WTC11 (cell line): ENCODE data around the gene GPR135. TPM values are rescaled to one million over a fixed set of nuclear protein-coding genes. Genes with fewer than 3 reads are reported as not detected.

ENCODE experiments used
- ATF1 ChIP-seq: sonication (generic); formaldehyde crosslinking; IDR thresholded peaks from 2 replicates; pipeline ENCODE4 v1.8.1; 2023; ENCODE audit warnings: mild to moderate bottlenecking, moderate library complexity, missing genetic modification reagents
- CBFB ChIP-seq: sonication (generic); formaldehyde crosslinking; IDR thresholded peaks from 2 replicates; pipeline ENCODE4 v1.8.1; 2022; ENCODE audit warnings: mild to moderate bottlenecking, low read depth, missing genetic modification reagents
- CREB1 ChIP-seq: sonication (generic); formaldehyde crosslinking; IDR thresholded peaks from 2 replicates; pipeline ENCODE4 v1.8.0; 2023; ENCODE audit warnings: mild to moderate bottlenecking, missing genetic modification reagents
- EMX1 ChIP-seq: fragments of 250-450 bp; sonication (Bioruptor Pico); IDR thresholded peaks from 2 replicates; pipeline ENCODE4 v1.8.0; 2021; ENCODE audit warnings: mild to moderate bottlenecking
- FOXJ3 ChIP-seq: sonication (generic); formaldehyde crosslinking; IDR thresholded peaks from 2 replicates; pipeline ENCODE4 v1.9.0; 2021; ENCODE audit warnings: missing genetic modification reagents, mild to moderate bottlenecking, borderline replicate concordance
- GTF2I ChIP-seq: fragments of 250-450 bp; sonication (Bioruptor Pico); conservative IDR thresholded peaks from 2 replicates; pipeline ENCODE4 v1.4.0; 2021; ENCODE audit warnings: mild to moderate bottlenecking
- IRF2 ChIP-seq: sonication (generic); formaldehyde crosslinking; IDR thresholded peaks from 2 replicates; pipeline ENCODE4 v1.8.0; 2022; ENCODE audit warnings: low read depth, missing genetic modification reagents, borderline replicate concordance
- JAZF1 ChIP-seq: fragments of 250-450 bp; sonication (Bioruptor Pico); IDR thresholded peaks from 2 replicates; pipeline ENCODE4 v1.9.0; 2021; ENCODE audit warnings: moderate library complexity, mild to moderate bottlenecking, inconsistent platforms
- MXD4 ChIP-seq: fragments of 250-450 bp; sonication (Bioruptor Pico); IDR thresholded peaks from 2 replicates; pipeline ENCODE4 v1.8.0; 2021; ENCODE audit warnings: mild to moderate bottlenecking, moderate library complexity, borderline replicate concordance
- NFATC4 ChIP-seq: fragments of 250-450 bp; sonication (Bioruptor Pico); IDR thresholded peaks from 2 replicates; pipeline ENCODE4 v1.9.0; 2021; ENCODE audit warnings: mild to moderate bottlenecking
- TEAD1 ChIP-seq: sonication (generic); formaldehyde crosslinking; IDR thresholded peaks from 2 replicates; pipeline ENCODE4 v1.8.0; 2022; ENCODE audit warnings: mild to moderate bottlenecking, missing genetic modification reagents
- TP53 ChIP-seq: sonication (generic); formaldehyde crosslinking; IDR thresholded peaks from 2 replicates; pipeline ENCODE4 v1.8.1; 2023; ENCODE audit warnings: mild to moderate bottlenecking, missing genetic modification reagents
- ZNF138 ChIP-seq: sonication (generic); formaldehyde crosslinking; conservative IDR thresholded peaks from 2 replicates; pipeline ENCODE4 v1.8.1; 2022; ENCODE audit warnings: mild to moderate bottlenecking, moderate library complexity, missing genetic modification reagents
- ZNF219 ChIP-seq: sonication (generic); formaldehyde crosslinking; IDR thresholded peaks from 2 replicates; pipeline ENCODE4 v1.8.0; 2023; ENCODE audit warnings: missing genetic modification reagents, mild to moderate bottlenecking, borderline replicate concordance
- total RNA-seq: library from RNA; stranded (reverse); gene quantifications from 3 replicates; pipeline ENCODE4 v1.2.3, GENCODE V29; 2021
- TF ChIP-seq, protein P1 (sequence below): fragments of 200-600 bp; IDR thresholded peaks from 2 replicates; pipeline ENCODE4 v1.8.0; 2022; ENCODE audit warnings: antibody characterized with exemption
- TF ChIP-seq, protein P2 (sequence below): sonication (generic); formaldehyde crosslinking; IDR thresholded peaks from 2 replicates; pipeline ENCODE4 v1.8.0; 2022; ENCODE audit warnings: mild to moderate bottlenecking, missing genetic modification reagents
- TF ChIP-seq, protein P3 (sequence below): fragments of 250-450 bp; sonication (Bioruptor Pico); IDR thresholded peaks from 2 replicates; pipeline ENCODE4 v1.9.0; 2021; ENCODE audit warnings: mild to moderate bottlenecking, borderline replicate concordance
- TF ChIP-seq, protein P4 (sequence below): sonication (generic); formaldehyde crosslinking; IDR thresholded peaks from 2 replicates; pipeline ENCODE4 v1.8.1; 2023; ENCODE audit warnings: mild to moderate bottlenecking, missing genetic modification reagents
- TF ChIP-seq, protein P5 (sequence below): sonication (generic); formaldehyde crosslinking; IDR thresholded peaks from 2 replicates; pipeline ENCODE4 v1.8.1; 2023; ENCODE audit warnings: mild to moderate bottlenecking, missing genetic modification reagents, moderate library complexity
- TF ChIP-seq, protein P6 (sequence below): sonication (generic); formaldehyde crosslinking; IDR thresholded peaks from 2 replicates; pipeline ENCODE4 v1.8.1; 2023; ENCODE audit warnings: mild to moderate bottlenecking, missing genetic modification reagents, borderline replicate concordance
- TF ChIP-seq, protein P7 (sequence below): fragments of 250-450 bp; sonication (Bioruptor Pico); IDR thresholded peaks from 2 replicates; pipeline ENCODE4 v1.9.0; 2021; ENCODE audit warnings: moderate library complexity, mild to moderate bottlenecking, inconsistent platforms, borderline replicate concordance
- TF ChIP-seq, protein P8 (sequence below): fragments of 250-450 bp; sonication (Bioruptor Pico); IDR thresholded peaks from 2 replicates; pipeline ENCODE4 v1.8.0; 2021; ENCODE audit warnings: mild to moderate bottlenecking
- TF ChIP-seq, protein P9 (sequence below): sonication (generic); formaldehyde crosslinking; IDR thresholded peaks from 2 replicates; pipeline ENCODE4 v1.8.1; 2022; ENCODE audit warnings: low read depth, missing genetic modification reagents, borderline replicate concordance

GPR135 gene
- total RNA-seq, 1 experiment from 2014 or later: 1.7 TPM

DNA sequence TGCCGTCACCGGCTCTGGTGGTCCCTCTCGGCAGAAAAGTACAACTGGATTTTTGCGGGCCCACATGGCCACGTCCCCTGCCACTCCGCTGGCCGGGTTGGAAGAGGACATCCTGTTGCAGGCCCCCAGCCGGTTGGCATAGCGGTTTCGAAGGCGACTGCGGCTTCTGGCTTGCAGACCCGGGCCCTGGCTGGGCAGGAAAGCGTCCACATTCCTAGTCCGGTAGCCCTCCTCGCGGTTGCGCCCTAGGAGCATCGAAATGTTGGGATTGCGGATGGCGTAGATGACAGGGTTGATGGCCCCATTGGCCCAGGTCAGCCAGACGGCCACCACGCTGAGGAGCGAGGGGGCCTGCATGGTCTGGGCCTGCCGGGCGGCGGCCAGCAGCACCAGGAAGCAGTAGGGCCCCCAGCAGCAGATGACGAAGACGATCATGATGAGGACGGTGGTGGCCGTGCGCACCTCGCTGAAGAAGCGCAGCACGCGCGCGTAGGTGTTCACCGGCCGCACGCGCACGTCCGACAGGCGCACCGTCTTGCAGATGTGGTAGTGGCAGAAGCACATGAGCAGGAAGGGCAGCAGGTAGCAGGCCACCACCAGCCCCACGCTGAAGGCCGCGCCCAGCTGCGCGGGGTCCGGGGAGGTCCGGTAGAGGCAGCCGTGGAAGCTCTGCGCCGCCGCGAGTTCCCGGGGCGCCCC is 1.2 kb downstream of the GPR135 start (continued):
- TF ChIP-seq, protein P1, sequence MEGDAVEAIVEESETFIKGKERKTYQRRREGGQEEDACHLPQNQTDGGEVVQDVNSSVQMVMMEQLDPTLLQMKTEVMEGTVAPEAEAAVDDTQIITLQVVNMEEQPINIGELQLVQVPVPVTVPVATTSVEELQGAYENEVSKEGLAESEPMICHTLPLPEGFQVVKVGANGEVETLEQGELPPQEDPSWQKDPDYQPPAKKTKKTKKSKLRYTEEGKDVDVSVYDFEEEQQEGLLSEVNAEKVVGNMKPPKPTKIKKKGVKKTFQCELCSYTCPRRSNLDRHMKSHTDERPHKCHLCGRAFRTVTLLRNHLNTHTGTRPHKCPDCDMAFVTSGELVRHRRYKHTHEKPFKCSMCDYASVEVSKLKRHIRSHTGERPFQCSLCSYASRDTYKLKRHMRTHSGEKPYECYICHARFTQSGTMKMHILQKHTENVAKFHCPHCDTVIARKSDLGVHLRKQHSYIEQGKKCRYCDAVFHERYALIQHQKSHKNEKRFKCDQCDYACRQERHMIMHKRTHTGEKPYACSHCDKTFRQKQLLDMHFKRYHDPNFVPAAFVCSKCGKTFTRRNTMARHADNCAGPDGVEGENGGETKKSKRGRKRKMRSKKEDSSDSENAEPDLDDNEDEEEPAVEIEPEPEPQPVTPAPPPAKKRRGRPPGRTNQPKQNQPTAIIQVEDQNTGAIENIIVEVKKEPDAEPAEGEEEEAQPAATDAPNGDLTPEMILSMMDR: no peak
- TF ChIP-seq IRF2 (CRISPR knock-in tag) (no peak), FOXJ3 (CRISPR knock-in tag) (no peak), TP53 (no peak), ATF1 (CRISPR knock-in tag) (no peak), CREB1 (CRISPR knock-in tag) (no peak), JAZF1 (CRISPR knock-in tag) (no peak), MXD4 (CRISPR knock-in tag) (no peak), NFATC4 (CRISPR knock-in tag) (no peak), CBFB (no peak), GTF2I (CRISPR knock-in tag) (no peak), TEAD1 (CRISPR knock-in tag) (peak; percentile 48; the same call in 1 of the 2 replicates), ZNF219 (CRISPR knock-in tag) (no peak), EMX1 (CRISPR knock-in tag) (no peak), ZNF138 (CRISPR knock-in tag) (no peak)
- TF ChIP-seq, protein P2, sequence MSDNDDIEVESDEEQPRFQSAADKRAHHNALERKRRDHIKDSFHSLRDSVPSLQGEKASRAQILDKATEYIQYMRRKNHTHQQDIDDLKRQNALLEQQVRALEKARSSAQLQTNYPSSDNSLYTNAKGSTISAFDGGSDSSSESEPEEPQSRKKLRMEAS (CRISPR knock-in tag): peak; percentile 88
- TF ChIP-seq, protein P3, sequence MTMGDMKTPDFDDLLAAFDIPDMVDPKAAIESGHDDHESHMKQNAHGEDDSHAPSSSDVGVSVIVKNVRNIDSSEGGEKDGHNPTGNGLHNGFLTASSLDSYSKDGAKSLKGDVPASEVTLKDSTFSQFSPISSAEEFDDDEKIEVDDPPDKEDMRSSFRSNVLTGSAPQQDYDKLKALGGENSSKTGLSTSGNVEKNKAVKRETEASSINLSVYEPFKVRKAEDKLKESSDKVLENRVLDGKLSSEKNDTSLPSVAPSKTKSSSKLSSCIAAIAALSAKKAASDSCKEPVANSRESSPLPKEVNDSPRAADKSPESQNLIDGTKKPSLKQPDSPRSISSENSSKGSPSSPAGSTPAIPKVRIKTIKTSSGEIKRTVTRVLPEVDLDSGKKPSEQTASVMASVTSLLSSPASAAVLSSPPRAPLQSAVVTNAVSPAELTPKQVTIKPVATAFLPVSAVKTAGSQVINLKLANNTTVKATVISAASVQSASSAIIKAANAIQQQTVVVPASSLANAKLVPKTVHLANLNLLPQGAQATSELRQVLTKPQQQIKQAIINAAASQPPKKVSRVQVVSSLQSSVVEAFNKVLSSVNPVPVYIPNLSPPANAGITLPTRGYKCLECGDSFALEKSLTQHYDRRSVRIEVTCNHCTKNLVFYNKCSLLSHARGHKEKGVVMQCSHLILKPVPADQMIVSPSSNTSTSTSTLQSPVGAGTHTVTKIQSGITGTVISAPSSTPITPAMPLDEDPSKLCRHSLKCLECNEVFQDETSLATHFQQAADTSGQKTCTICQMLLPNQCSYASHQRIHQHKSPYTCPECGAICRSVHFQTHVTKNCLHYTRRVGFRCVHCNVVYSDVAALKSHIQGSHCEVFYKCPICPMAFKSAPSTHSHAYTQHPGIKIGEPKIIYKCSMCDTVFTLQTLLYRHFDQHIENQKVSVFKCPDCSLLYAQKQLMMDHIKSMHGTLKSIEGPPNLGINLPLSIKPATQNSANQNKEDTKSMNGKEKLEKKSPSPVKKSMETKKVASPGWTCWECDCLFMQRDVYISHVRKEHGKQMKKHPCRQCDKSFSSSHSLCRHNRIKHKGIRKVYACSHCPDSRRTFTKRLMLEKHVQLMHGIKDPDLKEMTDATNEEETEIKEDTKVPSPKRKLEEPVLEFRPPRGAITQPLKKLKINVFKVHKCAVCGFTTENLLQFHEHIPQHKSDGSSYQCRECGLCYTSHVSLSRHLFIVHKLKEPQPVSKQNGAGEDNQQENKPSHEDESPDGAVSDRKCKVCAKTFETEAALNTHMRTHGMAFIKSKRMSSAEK: no peak
- TF ChIP-seq, protein P4, sequence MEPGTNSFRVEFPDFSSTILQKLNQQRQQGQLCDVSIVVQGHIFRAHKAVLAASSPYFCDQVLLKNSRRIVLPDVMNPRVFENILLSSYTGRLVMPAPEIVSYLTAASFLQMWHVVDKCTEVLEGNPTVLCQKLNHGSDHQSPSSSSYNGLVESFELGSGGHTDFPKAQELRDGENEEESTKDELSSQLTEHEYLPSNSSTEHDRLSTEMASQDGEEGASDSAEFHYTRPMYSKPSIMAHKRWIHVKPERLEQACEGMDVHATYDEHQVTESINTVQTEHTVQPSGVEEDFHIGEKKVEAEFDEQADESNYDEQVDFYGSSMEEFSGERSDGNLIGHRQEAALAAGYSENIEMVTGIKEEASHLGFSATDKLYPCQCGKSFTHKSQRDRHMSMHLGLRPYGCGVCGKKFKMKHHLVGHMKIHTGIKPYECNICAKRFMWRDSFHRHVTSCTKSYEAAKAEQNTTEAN: peak; percentile 85; the same call in 1 of the 2 replicates
- TF ChIP-seq, protein P5, sequence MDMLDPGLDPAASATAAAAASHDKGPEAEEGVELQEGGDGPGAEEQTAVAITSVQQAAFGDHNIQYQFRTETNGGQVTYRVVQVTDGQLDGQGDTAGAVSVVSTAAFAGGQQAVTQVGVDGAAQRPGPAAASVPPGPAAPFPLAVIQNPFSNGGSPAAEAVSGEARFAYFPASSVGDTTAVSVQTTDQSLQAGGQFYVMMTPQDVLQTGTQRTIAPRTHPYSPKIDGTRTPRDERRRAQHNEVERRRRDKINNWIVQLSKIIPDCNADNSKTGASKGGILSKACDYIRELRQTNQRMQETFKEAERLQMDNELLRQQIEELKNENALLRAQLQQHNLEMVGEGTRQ (CRISPR knock-in tag): no peak
- TF ChIP-seq, protein P6, sequence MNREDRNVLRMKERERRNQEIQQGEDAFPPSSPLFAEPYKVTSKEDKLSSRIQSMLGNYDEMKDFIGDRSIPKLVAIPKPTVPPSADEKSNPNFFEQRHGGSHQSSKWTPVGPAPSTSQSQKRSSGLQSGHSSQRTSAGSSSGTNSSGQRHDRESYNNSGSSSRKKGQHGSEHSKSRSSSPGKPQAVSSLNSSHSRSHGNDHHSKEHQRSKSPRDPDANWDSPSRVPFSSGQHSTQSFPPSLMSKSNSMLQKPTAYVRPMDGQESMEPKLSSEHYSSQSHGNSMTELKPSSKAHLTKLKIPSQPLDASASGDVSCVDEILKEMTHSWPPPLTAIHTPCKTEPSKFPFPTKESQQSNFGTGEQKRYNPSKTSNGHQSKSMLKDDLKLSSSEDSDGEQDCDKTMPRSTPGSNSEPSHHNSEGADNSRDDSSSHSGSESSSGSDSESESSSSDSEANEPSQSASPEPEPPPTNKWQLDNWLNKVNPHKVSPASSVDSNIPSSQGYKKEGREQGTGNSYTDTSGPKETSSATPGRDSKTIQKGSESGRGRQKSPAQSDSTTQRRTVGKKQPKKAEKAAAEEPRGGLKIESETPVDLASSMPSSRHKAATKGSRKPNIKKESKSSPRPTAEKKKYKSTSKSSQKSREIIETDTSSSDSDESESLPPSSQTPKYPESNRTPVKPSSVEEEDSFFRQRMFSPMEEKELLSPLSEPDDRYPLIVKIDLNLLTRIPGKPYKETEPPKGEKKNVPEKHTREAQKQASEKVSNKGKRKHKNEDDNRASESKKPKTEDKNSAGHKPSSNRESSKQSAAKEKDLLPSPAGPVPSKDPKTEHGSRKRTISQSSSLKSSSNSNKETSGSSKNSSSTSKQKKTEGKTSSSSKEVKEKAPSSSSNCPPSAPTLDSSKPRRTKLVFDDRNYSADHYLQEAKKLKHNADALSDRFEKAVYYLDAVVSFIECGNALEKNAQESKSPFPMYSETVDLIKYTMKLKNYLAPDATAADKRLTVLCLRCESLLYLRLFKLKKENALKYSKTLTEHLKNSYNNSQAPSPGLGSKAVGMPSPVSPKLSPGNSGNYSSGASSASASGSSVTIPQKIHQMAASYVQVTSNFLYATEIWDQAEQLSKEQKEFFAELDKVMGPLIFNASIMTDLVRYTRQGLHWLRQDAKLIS (CRISPR knock-in tag): no peak
- TF ChIP-seq, protein P7, sequence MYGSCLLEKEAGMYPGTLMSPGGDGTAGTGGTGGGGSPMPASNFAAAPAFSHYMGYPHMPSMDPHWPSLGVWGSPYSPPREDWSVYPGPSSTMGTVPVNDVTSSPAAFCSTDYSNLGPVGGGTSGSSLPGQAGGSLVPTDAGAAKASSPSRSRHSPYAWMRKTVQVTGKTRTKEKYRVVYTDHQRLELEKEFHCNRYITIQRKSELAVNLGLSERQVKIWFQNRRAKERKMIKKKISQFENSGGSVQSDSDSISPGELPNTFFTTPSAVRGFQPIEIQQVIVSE (CRISPR knock-in tag): no peak
- TF ChIP-seq, protein P8, sequence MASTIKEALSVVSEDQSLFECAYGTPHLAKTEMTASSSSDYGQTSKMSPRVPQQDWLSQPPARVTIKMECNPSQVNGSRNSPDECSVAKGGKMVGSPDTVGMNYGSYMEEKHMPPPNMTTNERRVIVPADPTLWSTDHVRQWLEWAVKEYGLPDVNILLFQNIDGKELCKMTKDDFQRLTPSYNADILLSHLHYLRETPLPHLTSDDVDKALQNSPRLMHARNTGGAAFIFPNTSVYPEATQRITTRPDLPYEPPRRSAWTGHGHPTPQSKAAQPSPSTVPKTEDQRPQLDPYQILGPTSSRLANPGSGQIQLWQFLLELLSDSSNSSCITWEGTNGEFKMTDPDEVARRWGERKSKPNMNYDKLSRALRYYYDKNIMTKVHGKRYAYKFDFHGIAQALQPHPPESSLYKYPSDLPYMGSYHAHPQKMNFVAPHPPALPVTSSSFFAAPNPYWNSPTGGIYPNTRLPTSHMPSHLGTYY (CRISPR knock-in tag): no peak
- TF ChIP-seq, protein P9, sequence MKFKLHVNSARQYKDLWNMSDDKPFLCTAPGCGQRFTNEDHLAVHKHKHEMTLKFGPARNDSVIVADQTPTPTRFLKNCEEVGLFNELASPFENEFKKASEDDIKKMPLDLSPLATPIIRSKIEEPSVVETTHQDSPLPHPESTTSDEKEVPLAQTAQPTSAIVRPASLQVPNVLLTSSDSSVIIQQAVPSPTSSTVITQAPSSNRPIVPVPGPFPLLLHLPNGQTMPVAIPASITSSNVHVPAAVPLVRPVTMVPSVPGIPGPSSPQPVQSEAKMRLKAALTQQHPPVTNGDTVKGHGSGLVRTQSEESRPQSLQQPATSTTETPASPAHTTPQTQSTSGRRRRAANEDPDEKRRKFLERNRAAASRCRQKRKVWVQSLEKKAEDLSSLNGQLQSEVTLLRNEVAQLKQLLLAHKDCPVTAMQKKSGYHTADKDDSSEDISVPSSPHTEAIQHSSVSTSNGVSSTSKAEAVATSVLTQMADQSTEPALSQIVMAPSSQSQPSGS (CRISPR knock-in tag): no peak
